HG02852 (cell line): ENCODE measurements around the gene GFPT2.
A peak's percentile ranks its signal among the peaks of the same experiment; 100 is the strongest.

Experiments
- ATAC-seq: cut with Tn5 transposase; IDR thresholded peaks from one replicate; pipeline ENCODE4 v1.9.1; 2021; ENCODE audit warnings: mild to moderate bottlenecking, moderate library complexity; ENCODE audit not compliant: unreplicated experiment

Gene GFPT2

DNA sequence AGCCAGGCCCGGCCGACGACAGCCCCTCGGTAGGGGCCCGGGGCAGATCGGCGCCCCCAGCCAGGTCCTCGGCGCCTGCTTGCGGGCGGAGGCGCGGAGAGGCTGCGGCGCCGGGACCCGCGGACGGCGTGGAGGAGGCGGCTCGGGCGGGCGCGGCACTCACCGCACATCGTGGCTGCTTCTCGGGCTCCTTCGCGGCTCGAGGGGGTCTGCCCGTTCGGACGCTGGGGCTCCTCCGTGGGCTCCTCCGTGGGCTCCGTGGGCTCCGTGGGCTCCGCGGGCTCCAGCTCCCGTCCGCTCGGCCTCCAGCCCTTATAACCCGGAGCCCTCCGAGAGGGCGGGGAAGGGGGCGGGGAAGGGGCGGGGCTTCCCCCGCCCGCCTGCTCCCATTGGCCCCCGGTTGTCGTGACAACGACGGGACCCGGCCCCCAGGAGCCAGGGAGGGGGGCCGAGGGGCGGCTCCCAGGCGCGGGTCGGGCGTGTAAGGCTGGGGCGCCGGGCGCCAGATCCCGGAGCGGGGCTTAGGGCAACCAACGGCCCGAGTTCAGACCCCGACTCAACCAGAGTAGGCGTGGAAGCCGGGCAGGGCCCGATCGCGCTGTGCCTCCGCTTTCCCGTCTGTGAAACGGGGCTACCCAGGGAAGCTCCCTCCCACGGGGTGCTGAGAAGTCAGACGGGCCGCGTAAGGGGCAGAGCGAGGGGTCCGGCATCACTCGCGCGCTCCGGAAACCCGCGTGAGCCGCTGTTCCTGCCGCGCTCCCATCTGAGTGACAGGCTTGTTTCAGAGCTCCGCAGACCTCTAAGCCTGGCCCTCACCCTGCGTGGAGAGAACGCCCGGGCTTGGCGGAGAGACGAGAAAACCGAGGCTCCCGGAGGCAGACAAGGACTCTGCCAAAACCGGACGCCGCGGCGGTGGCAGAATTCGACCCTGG is at the start of gene GFPT2:
TSS of gene GFPT2 (minus strand) at position 289 of the 932 bp plus-strand sequence. CDS start at position 170, 119 bp downstream.
- ATAC-seq, result peak; percentile 76

DNA sequence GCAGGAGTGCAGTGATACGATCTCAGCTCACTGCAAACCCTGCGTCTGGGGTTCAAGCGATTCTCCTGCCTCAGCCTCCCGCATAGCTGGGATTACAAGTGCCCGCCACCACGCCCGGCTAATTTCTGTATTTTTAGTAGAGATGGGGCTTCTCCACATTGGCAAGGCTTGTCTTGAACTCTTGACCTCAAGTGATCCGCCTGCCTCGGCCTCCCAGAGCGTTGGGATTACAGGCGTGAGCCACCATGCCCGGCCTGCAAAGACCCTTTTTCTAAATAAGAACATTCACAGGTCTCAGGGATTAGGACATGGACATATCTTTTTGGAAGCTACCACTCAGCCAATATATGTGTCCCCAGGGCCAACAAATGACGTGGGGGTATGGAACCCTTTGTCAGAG is 49.6 kb upstream of the GFPT2 start:
- no peak for ATAC-seq

DNA sequence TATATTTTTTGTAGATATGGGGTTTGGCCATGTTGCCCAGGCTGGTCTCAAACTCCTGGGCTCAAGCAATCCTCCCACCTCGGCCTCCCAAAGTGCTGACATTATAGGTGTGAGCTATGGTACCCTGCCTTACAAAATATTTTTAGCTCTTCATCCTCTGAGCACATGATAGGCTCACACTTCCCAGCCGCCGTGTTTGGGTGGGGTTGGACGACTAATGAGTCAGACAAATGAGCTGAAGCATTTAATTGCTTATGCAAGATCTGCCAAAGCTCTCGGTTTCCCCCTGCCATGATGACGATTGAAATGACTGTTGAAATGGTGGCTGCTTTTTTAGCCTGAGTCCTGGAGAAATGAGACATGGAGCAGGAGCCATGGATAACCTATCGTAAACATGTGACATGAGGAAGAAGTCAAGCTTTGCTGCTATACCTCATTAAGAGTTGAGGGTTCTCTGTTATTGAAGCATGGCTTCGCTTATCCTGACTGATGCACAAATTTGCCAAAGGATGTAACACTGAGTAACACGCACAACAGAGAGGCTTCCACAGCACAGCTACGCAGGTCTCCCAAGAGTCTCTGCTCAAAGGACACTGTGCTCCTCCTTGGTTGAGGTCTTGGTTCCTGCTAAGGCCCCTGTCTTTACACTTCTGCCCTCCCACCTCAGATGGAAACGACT is 48.2 kb upstream of the GFPT2 start:
- ATAC-seq, result no peak

DNA sequence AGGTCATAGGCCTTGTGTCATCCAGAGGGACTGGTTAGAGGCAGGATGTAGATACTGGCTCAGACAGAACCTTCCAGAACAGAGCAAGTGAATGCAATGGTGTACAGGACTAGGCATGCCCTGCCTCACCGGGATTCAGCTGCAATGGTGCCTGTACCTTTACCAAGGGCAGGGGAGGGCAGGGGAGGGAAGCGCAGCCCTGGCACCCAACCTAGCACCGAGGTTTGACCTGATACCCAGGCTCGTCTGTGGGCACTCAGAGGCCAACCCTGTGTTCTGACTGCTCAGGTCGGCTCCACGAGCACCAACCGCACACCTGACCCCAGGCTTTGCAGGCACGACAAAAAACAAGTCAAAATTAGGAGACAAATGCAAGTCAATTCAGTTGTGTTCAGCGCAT is 47.3 kb upstream of the GFPT2 start:
- no peak for ATAC-seq

DNA sequence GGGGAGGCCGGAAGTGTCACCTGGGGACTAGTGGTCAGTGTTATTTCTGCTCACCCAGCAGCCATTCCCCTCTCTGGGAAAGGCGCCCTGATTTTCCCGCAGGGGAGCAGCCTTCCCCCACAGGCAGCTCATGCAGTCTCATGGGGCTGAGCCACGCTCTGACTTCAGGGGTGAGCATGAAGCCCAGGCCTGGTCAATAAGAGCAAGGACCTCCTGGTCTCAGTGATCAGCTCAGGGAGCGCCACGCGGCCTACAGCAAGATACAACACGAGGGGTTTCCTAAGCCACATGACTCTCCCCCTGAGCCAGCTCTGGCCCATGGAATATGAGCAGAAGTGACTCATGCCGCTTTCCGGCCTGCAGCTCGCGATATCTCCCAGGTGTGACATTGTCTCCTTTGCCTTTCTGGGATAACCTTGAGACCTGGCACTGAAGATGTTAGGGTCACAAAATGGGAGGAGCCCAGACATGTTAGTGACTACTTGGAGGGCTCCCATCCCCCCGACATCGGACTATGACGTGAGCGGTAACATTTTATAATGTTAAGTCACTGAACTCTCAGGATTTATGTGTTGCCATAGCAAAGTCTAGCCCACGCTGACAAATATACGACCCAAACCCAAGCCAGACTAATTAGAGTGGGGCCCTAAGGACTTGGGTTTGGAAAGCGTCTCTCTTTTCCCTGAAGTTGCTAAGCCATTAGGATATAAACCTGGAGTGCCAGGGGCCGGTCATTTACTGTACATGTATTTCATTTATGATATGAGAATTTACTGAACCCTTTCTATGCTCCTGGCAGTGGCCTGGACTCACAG is 46.5 kb upstream of the GFPT2 start:
- ATAC-seq, result no peak

DNA sequence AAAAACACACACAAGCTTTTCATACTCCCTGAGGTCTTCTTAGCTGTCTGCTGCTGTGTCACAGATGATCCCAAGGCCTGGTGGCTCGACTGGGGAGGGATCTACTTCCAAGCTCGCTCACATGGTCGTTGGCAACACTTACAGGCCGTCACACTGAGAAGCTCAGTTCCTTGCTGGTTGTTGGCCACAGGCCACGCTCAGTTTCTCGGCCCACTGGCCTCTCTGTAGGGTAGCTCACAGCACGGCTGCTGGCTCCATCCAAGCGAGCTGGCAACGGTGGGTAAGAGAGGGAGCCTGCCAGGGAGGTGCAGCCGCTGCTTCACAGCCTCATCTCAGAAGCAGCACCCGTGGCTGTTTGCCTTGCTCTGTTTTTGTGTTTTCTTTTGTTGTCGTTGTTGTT is 43.8 kb upstream of the GFPT2 start:
- no peak for ATAC-seq

DNA sequence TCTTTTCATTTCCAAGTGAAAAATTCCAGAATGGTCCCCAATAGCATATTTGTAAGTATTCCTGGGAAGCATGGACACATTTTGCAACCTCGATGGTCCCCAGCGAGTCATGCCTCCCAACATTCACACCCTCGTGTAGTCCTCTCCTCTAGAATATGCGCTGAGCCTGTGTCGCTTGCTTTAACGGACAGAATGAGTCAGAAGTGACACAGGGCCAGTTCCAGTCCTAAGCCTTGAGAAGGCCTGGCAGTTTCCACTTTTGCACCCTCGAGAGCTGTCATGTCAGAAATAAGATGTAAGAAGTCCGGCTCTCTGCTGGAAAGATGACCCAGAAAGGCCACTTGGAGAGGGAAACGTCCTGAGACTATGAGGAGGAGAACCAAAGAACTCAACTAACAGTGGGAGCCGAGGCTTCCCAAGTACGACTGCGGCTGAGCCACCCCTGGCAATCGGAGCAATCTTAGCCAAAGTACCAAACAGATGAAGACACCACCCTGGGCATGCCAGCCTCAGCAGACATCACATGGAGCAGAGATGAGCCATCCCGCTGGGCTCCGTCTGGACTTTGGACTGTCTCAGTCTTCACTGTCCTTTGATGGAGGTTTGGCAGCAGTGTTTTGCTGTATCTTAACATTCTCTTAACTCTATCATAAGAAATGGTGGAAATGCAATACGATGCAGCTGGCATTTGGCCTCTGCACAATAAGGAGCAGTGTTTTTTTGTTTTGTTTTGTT is 42.6 kb upstream of the GFPT2 start:
- ATAC-seq, result no peak

DNA sequence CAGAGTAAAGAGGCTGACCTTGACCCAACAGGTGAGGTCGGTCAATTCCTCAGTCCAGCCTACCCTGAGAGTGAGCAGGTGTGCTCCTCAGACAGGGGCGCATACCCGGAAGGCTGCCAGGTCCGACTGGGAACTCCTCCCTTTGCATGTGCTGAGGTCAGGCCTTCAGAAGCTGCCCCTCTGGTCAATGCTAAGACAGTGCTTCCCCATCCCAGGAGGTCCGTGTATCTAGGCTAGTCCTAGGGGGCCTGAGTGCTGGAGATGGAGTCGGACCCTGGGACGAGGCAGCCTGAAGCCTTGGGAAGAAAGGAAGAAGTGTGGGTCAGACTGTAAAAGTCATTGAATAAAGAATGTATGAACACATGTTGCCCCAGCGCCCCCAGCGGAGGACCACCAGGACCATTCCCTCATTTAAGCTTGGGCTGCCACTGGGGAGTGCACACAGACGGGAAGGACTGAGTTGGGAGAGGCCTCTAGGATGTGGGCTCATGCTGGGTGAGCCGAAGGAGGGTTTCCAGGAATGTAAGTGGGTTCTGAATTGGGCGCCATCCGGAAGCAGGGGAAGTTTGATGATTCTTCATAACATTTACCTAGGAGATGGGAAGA is 41.0 kb upstream of the GFPT2 start:
- no peak for ATAC-seq

DNA sequence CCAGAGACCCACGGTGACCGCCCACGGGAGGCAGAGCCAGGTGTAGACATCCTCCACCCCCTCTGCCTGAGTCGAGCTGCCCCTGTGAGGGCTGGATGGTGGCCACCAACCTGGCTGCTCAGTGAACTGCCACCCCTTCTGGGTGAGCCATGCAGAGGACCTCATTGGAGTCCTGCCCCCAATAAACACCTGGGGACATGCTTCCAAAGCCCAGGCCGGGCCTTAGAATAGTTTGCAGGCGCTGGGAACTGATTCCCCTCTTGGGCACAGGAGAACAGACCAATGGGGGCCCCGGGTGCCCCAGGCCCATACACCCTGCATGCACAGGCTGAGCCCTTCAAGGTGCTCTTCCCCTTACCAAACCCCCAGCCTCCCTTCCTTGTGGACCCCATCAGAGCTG is 38.1 kb upstream of the GFPT2 start:
- ATAC-seq, result no peak

DNA sequence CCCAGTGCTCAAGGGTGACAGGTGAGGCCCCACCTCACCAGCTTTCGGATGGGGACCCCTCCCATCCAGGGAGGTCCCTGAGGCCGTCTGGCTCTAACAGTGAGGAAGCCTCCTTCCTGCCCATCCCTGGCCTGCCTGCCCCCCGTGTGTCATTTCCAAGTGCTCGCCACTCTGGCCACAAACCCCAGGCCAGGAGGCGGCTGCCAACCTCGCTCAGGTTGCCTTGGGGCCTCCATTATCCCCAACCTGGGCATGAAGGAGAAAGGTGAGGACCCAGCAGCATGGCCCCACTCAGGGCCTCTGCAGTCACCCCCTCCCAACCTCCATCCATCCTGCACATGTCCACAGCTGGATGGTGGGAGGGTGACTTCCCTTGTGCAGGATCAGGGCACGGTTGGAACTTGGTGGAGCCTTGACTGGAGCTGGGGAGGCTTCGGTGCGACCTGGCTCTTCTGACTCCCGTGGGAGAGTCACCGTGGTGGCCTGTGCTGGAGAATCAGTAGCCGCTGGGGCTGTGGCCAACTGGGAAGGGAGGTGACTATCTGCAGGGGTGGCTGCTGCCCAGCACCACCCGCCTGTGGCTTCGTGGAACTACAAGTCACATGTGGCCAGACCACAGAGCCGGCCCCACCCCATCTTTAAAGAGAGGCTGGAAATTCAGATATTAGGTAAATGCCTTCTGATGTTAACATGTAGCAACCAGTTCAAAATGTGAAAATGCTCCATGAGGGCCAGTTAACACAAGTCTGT is 37.5 kb upstream of the GFPT2 start:
- no peak for ATAC-seq

DNA sequence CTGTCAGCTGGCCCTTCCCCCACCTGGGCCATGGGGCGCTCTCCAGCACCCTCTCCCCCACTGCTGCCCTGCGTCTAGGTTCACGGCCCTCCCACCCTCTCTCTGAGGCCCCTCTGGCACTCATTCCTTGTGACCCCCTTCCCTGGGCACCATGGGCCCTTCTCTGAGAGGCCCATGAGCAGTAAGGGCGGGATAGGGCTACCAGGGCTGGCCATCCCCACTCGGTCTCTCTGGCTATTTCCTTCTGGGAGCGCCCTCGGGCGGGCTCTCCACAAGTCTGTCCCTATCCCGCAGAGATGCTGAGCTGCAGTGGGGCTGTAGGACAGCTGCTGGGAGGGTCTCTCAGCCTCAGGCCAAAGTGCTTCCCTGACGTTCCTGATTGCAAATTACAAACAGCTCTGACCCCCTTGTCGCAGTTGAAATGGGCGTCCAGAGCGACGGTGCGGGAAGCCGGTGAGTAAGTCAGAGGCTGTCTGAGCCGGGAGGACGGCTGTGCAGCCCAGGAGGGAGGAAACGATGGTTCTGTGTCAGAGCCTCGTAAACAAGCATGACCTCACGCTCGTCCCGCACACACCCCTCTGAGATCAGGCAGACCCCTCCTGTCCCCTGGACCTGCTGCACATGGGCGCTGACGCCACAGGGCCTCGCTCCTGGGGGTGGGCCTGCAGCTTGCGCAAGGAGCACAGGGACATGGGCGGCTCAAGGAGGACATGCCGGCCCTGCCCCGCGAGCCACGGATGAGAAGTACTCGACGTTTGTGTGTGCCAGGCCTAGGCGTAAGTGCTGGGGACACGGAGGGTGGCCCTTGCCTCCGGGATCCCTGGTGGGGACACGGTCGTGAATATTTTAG is 36.3 kb upstream of the GFPT2 start:
- ATAC-seq, result no peak

DNA sequence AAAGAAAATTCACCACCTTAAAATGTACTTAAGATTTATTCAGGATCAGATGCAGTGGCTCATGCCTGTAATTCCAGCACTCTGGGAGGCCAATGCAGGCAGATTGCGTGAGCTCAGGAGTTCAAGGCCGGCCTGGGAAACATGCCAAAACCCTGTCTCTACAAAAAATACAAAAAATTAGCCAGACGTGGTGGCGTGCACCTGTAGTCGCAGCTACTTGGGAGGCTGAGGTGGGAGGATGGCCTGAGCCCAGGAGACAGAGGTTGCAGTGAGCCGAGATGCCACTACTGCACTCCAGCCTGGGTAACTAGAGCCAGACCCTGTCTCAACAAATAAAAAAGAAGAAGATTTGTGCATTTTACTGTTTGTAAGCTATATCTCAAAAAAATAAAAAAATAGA is 34.7 kb upstream of the GFPT2 start:
- no peak for ATAC-seq

DNA sequence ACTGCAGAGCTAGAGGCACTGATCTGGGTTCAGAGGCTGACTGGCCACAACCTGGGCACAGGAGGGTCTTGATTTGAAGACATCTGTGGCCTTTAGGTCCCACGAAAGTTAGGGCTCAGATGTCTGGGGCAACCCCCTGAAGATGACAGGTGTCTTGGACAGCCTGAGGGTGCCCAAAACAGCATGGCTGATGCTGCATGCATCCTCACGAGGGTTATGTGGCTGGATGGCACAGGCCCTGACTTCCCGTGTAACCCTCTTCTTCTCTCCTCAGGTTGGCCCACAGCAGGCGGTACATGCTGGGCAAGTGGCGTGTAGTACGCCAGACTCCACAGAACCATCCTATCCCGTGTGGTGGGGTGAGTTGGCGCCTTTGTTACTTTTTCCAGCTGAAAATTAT is 29.8 kb upstream of the GFPT2 start:
- ATAC-seq, result no peak

DNA sequence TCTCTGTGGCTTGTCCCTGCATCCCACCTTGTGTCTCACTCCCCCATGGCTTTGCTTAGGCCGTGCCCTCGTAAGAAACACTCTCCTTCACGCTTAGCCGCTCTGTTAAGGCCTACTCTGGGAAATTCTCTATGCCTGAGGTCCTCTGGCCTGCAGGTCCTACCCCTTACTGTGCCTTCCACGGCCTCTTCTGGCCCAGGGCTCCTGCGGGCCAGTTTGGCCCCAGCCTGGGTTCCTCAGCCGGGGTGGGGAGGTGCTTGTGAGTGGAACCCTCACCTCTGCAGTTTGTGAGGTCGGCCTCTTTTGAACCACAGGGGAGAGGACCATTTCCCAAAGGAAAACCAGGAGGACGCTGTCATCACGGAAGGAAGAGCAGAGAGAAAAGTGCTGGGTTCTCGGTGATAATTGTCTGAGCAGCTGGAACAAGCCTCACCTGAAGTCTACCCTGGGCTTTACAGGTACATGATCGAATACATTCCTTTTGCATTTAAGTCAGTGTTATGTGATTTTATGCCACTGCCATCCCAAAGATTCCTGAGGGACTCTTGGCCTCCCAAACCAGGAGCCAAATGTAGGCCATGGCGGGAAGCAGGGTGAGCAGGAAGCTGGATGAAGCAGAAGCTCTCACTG is 28.8 kb upstream of the GFPT2 start:
- no peak for ATAC-seq

DNA sequence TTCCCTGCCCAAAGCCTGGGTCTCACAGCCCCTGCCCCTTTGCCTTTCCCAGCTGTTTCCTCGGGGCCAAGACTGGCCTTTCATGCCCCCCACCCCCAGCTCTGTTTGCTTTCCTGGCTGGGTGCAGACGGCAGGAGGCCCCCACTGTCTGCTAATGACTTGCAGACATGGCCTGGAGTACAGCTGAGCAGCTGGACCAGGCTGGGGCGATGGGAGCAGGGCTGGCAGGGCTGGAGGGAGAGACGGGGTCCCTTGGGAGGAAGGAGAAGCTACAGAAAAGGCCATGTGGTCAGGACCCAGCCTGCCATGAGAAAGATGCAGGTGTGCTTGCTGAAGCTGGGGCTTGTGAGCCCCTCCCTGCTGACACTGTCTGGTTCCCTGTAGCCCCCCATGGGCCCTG is 28.3 kb upstream of the GFPT2 start:
- ATAC-seq, result no peak

DNA sequence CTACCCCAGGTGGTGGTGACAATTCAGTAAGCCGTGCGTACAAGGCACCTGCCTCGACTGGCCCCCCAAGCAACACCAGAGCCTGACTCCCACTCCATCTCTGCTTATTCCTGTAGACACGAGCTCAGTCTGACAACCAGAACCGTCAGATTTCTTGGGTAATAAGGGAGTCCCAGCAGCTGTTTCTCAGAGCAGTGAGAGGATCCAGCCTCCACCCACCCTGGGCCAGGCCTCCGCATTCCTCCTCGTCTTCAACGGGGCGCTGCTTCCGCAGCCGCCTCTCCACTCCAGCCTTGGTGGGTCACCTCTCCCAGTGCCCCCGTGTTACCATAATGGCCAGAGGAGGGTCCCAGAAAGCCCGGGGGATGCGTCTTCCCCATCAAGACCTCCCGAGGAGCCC is 27.7 kb upstream of the GFPT2 start:
- ATAC-seq, result no peak

DNA sequence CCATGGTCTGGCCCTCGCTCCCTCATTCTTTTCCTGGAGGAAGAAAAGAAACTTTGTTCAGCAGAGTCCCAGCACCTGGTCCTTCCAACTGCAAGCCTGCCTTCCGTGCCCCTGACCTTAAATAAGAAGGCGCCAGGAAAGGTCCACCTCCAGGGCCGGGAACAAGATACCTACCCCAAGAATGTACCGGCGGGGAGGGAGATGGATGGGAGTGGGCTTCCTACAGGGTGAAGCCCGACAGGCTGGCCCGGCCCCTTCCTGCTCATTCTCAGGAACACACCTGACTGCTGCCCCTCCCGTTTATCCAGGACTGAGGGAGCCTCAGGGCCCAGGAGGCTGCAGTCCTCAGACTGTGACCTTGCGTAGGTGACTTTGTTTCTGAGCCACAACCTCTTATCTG is 27.3 kb upstream of the GFPT2 start:
- ATAC-seq, result no peak

DNA sequence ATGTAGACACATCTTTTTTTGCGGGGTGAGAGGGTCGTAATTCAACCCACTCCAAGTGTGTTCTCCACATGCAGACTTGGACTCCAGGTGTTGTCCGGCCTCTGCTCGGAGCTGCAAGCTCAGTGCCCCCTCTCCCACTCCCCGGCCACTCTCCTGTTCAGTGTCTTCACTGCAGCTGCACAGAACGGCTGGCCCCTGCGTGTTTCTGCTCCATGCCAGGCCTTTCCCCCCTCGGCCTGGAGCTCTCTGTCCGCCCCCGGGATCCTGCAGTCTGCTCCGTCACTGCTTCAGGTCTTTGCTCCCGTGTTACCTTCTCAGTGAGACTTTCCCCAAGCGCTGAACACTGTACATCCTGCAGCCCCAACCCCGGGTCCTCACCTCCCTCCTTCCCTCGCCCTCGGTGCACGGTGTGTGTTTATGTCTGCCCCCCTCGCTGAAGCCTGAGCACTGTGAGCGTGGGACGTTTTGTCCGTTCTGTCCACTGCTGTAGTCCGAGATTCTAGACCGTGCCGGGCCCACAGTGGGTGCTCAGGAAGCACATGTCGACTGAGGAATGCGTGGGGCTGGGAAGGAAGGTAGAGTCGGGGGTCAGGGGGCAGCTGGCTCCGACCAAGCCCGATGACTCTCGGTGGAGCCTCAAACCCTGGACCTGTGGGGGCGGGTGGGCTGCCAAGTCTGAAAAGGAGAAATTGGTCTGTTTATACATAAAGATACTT is 26.4 kb upstream of the GFPT2 start:
- no peak for ATAC-seq
